GM21360 (cell line): Measurements from ENCODE around the gene NEXN.

Experiments used
- ATAC-seq: cut with Tn5 transposase; IDR thresholded peaks from one replicate; pipeline ENCODE4 v1.9.1; 2021; ENCODE audit warnings: mild to moderate bottlenecking, moderate library complexity; ENCODE audit not compliant: unreplicated experiment

NEXN gene

GRCh38 chr1:77888081-77888780, at the start of gene NEXN:
TSS of gene NEXN (plus strand) at chr1:77888624. CDS start at chr1:77916107, 27,483 bp downstream.
- ATAC-seq, result peak; percentile 31

- no peak for ATAC-seq
Measured at GRCh38 chr1:77841574-77841973, 46.9 kb upstream of the NEXN start.

DNA sequence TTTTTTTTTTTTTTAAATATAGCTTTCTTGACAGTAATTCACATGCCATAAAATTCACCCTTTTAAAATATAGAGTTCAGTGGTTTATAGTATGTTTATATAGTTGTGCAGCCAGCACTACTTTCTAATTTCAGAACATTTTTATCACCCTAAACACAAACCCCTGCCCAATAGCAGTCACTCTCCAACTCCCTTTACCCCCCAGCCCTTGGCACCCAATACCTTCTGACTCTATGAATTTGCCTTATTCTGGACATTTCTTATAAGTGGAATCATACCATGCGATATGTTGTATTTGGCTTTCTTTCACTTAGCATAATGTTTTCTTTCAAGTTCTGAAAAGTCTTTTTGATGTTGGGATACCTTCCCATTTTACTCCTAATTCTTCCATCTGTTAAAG, 42.5 kb upstream of the NEXN start:
- no peak for ATAC-seq

- ATAC-seq, result no peak
Measured at GRCh38 chr1:77846966-77847365, 41.5 kb upstream of the NEXN start.

GRCh38 chr1:77847621-77848080, 40.8 kb upstream of the NEXN start:
- ATAC-seq, result no peak

- no peak for ATAC-seq
Measured at GRCh38 chr1:77850082-77850481, 38.3 kb upstream of the NEXN start.

- no peak for ATAC-seq
Measured at GRCh38 chr1:77857552-77857951, 30.9 kb upstream of the NEXN start.

DNA sequence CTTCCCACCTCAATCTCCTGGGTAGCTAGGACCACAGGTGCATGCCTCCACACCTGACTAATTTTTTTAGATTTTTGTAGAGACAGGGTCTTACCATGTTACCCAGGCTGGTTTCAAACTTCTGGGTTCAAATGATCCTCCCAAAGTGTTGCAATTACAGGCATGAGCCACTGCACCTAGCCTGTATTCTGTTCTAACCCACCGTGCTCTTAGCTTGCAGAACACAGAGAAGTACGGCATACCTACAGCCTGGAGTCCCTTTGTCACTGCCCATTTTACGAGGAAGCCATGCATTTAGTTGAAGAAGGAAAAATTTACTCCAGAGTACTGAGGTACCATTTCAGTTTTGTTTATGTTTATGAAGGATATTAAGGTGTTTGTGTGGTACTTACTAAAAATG, 29.7 kb upstream of the NEXN start:
- no peak for ATAC-seq

DNA sequence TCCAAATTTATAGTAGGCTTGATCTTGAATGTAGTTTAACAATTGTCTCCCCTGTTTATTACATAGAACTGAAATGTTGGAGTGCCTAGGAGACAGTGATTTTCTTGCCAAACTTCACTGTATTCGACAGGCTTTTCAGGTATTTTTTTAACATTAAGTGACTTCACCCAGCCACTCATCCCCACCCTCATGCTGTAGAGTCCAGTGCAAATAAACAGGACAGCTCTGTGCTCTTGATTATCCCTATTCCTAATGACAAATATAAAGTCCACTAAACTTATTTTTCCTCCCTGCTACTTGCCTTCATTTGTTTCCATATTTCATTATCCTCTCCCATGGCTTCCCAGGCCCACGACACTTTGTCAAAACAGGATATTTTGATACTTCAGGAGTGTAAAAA, 29.2 kb upstream of the NEXN start:
- no peak for ATAC-seq

- ATAC-seq, result no peak
Measured at GRCh38 chr1:77866296-77866695, 22.1 kb upstream of the NEXN start.

GRCh38 chr1:77872645-77873044, 15.8 kb upstream of the NEXN start:
- ATAC-seq, result no peak

- ATAC-seq, result no peak
Measured at GRCh38 chr1:77873461-77873860, 15.0 kb upstream of the NEXN start.

- ATAC-seq, result no peak
Measured at GRCh38 chr1:77874804-77875445, 13.5 kb upstream of the NEXN start.

GRCh38 chr1:77876884-77877283, 11.5 kb upstream of the NEXN start:
- ATAC-seq, result no peak

DNA sequence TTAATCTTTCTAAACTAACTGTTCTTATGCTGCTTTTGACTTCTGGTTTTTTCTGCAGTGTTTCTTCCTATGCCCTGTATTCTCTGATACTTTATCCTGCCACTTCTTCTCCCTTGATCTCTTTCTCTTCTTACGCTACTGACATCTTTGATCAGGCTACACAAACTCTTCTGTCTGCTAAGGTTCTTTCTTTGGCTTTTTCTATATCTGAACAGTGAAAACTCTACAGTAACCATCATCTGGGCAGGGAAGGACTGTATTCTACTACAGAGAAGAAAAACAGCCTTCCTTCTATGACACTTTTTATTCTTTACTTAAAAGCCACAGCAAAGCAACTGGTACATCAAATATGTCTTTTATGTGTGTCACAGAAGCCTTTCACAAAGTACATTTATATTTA, 7.4 kb upstream of the NEXN start:
- ATAC-seq, result no peak

- no peak for ATAC-seq
Measured at GRCh38 chr1:77882411-77882810, 6.0 kb upstream of the NEXN start.

GRCh38 chr1:77888781-77889642, 588 bp downstream of the NEXN start:
- peak; percentile 65 for ATAC-seq

GRCh38 chr1:77889671-77890070, 1.2 kb downstream of the NEXN start:
- no peak for ATAC-seq

DNA sequence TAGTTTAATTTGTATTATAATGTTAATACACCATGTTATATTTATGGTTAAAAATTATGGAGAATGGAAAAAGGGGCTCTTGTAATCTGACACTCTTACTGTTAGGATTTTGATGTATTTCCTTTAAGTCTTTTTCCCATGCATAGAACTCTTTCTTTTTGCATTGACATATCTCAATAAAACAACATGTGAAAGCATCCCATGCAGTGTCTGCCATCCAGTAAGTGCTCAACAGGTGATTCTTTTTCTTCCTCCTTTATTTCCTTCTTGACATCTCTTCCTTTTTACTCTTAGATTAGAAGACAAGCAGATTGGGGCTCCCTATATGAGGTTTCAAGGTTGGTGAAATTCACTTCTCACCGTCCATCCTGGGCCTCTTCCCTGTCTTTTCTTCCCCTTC, 2.8 kb downstream of the NEXN start:
- ATAC-seq, result no peak

DNA sequence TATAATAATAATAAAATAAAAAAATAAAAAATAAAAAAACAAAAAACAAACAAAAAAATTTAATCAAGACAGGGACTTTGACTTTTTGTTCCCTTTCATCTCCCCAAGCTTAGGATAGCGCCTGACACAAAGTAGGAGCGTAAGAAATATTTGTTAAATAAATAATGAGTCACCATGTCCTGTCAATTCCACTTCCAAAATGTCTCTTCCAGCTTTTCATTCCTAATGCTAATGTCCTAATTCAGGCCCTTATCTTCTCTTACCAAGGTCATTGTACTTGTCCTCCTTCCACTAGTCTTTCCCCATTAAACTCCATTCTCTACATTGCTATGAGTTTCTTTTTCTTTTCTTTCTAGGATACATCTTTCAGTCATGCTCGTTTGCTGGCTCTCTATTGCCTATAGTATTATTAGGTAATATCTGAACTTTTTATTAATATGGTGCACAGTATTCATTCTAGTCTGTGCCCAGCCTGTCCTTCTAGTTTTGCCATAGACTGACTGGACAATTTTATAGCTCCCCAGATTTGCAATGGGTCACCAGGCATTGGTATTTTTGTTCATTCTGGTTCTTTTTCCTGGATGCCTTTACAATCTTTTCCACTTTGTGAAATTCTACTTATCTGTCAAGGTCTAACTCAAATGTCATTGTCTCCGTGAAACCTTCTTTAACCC, 11.4 kb downstream of the NEXN start:
- ATAC-seq, result no peak

GRCh38 chr1:77900687-77901293, 12.4 kb downstream of the NEXN start:
- ATAC-seq, result no peak
